ENCODE results near the gene SOHLH1.

DNA sequence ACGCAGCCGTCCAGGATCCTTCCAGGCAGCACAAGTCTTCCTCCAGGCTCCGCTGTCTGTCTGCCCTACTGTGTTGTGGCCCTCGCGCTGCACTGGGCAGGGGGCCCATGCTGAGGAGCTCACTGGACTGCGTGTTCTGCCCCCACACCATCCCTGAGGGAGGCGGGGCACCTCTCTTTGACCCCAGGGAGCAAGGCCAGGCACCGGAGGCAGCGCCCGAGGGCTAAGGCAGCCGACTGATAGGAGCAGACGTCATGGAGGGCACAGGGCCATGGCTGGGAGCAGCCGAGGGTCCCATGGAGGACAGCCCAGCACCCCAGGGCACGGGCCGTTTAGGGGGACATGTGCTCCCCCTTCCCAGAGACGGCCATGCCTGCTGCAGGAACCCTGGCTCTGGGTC, 49.4 kb upstream of the SOHLH1 start:
- TF ChIP-seq, protein P1, sequence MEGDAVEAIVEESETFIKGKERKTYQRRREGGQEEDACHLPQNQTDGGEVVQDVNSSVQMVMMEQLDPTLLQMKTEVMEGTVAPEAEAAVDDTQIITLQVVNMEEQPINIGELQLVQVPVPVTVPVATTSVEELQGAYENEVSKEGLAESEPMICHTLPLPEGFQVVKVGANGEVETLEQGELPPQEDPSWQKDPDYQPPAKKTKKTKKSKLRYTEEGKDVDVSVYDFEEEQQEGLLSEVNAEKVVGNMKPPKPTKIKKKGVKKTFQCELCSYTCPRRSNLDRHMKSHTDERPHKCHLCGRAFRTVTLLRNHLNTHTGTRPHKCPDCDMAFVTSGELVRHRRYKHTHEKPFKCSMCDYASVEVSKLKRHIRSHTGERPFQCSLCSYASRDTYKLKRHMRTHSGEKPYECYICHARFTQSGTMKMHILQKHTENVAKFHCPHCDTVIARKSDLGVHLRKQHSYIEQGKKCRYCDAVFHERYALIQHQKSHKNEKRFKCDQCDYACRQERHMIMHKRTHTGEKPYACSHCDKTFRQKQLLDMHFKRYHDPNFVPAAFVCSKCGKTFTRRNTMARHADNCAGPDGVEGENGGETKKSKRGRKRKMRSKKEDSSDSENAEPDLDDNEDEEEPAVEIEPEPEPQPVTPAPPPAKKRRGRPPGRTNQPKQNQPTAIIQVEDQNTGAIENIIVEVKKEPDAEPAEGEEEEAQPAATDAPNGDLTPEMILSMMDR (conservative IDR thresholded peaks at IDR 0.05; ENCODE audit: low read depth, low read length), result no peak
- TF ChIP-seq NFE2L2 (IDR thresholded peaks at IDR 0.05; ENCODE audit: low read depth, low read length) (no peak), RCOR1 (IDR thresholded peaks at IDR 0.05; ENCODE audit: insufficient replicate concordance, low read length) (no peak), MAFK (IDR thresholded peaks at IDR 0.05; ENCODE audit: low read depth, low read length) (no peak), MXI1 (IDR thresholded peaks at IDR 0.05; ENCODE audit: borderline replicate concordance, low read depth, low read length) (no peak), POLR2A (IDR thresholded peaks at IDR 0.05; ENCODE audit: low read depth, low read length) (no peak), RAD21 (IDR thresholded peaks at IDR 0.05; ENCODE audit: low read length) (no peak), CHD1 (IDR thresholded peaks at IDR 0.05; ENCODE audit: low read depth, low read length) (no peak), RFX5 (IDR thresholded peaks at IDR 0.05; ENCODE audit: low read depth, low read length) (no peak)
- TF ChIP-seq, protein P2, sequence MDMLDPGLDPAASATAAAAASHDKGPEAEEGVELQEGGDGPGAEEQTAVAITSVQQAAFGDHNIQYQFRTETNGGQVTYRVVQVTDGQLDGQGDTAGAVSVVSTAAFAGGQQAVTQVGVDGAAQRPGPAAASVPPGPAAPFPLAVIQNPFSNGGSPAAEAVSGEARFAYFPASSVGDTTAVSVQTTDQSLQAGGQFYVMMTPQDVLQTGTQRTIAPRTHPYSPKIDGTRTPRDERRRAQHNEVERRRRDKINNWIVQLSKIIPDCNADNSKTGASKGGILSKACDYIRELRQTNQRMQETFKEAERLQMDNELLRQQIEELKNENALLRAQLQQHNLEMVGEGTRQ (IDR thresholded peaks at IDR 0.05; ENCODE audit: low read depth, low read length), result no peak
- TF ChIP-seq, protein P3, sequence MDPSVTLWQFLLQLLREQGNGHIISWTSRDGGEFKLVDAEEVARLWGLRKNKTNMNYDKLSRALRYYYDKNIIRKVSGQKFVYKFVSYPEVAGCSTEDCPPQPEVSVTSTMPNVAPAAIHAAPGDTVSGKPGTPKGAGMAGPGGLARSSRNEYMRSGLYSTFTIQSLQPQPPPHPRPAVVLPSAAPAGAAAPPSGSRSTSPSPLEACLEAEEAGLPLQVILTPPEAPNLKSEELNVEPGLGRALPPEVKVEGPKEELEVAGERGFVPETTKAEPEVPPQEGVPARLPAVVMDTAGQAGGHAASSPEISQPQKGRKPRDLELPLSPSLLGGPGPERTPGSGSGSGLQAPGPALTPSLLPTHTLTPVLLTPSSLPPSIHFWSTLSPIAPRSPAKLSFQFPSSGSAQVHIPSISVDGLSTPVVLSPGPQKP (IDR thresholded peaks at IDR 0.05; ENCODE audit: borderline replicate concordance, low read depth, low read length), result no peak
